PC-9 (cell line): Measurements from ENCODE around the gene LRMDA. TPM values are rescaled to one million over a fixed set of nuclear protein-coding genes. Genes with fewer than 3 reads are reported as not detected.

ENCODE experiments used
- BruUV-seq: library from RNA; stranded (reverse); fragments of 400-500 nt; replicated peaks from 2 replicates; lab custom pipeline; 2021; lab: Mats Ljungman, UMichigan
- CTCF ChIA-PET: fragments of 300-600 bp; sonication (Branson Sonifier 250); formaldehyde crosslinking; loops from one replicate; lab custom pipeline; 2022; ENCODE audit warnings: antibody characterized with exemption; lab: Charles Lee
- POLR2A ChIA-PET: fragments of 300-600 bp; sonication (Branson Sonifier 250); formaldehyde crosslinking; loops from one replicate; lab custom pipeline; 2022; ENCODE audit warnings: antibody characterized with exemption; ENCODE audit not compliant: unreplicated experiment; lab: Charles Lee
- DNase-seq, 2 experiments: peaks; one replicate each; pipeline versions ENCODE4 v3.0.0 to v3.0.0-alpha.2; 2015 to 2022; ENCODE audit warnings: mixed read lengths in 1 of 2
- H2AFZ ChIP-seq: fragments of 200-600 bp; sonication (generic); 2 replicates; pipeline ENCODE4 v1.8.1; 2017; ENCODE audit warnings: antibody characterized with exemption
- H3F3A ChIP-seq: fragments of 200-600 bp; sonication (generic); 2 replicates; pipeline ENCODE4 v1.8.1; 2017; ENCODE audit warnings: antibody characterized with exemption, mild to moderate bottlenecking, low read depth; ENCODE audit not compliant: insufficient read depth
- H3K27ac ChIP-seq: fragments of 200-600 bp; sonication (generic); 2 replicates; pipeline ENCODE4 v1.6.1; 2016; ENCODE audit warnings: mixed run types
- H3K27me3 ChIP-seq: fragments of 200-600 bp; sonication (generic); 2 replicates; pipeline ENCODE4 v1.6.1; 2016; ENCODE audit warnings: low read depth, mixed run types; ENCODE audit not compliant: insufficient read depth
- H3K36me3 ChIP-seq: fragments of 200-600 bp; sonication (generic); 2 replicates; pipeline ENCODE4 v1.6.1; 2016; ENCODE audit warnings: low read depth, mixed run types
- H3K4me1 ChIP-seq: fragments of 200-600 bp; sonication (generic); replicated peaks from 2 replicates; pipeline ENCODE4 v1.6.1; 2016; ENCODE audit warnings: mixed run types; ENCODE audit not compliant: insufficient read depth
- H3K4me2 ChIP-seq: fragments of 200-600 bp; sonication (generic); 2 replicates; pipeline ENCODE4 v1.6.1; 2017; ENCODE audit warnings: mixed run types
- H3K4me3 ChIP-seq: fragments of 200-600 bp; sonication (generic); 2 replicates; pipeline ENCODE4 v1.6.1; 2016; ENCODE audit warnings: mixed run types
- H3K79me2 ChIP-seq: fragments of 200-600 bp; sonication (generic); 2 replicates; pipeline ENCODE4 v1.6.1; 2017; ENCODE audit warnings: low read depth, mixed run types
- H3K9me2 ChIP-seq: fragments of 200-600 bp; sonication (generic); 2 replicates; pipeline ENCODE4 v1.8.1; 2017; ENCODE audit warnings: mild to moderate bottlenecking; ENCODE audit not compliant: insufficient read depth
- H3K9me3 ChIP-seq: fragments of 200-600 bp; sonication (generic); 2 replicates; pipeline ENCODE4 v1.8.1; 2016; ENCODE audit warnings: low read depth; ENCODE audit not compliant: insufficient read depth
- H4K20me1 ChIP-seq: fragments of 200-600 bp; sonication (generic); 2 replicates; pipeline ENCODE4 v1.8.1; 2017; ENCODE audit not compliant: insufficient read depth
- CTCF ChIP-seq: fragments of 200-600 bp; sonication (generic); conservative IDR thresholded peaks from 2 replicates; pipeline ENCODE4 v1.6.1; 2017; ENCODE audit warnings: mixed run types, antibody characterized with exemption, mild to moderate bottlenecking, moderate library complexity
- EZH2 ChIP-seq: fragments of 200-600 bp; sonication (generic); IDR thresholded peaks from 2 replicates; pipeline ENCODE4 v1.8.0; 2017; ENCODE audit warnings: antibody characterized with exemption, low read depth
- intact Hi-C: fragments of 100-400 bp; cut with micrococcal nuclease; formaldehyde crosslinking; loops from one replicate; pipeline ENCODE4 v1.10.0; 2022; ENCODE audit not compliant: unreplicated experiment
- total RNA-seq: library from RNA; stranded (reverse); gene quantifications from 2 replicates; pipeline ENCODE4 v1.2.3, GENCODE V29; 2021

Gene LRMDA
- total RNA-seq, 1 experiment from 2014 or later: not detected

DNA sequence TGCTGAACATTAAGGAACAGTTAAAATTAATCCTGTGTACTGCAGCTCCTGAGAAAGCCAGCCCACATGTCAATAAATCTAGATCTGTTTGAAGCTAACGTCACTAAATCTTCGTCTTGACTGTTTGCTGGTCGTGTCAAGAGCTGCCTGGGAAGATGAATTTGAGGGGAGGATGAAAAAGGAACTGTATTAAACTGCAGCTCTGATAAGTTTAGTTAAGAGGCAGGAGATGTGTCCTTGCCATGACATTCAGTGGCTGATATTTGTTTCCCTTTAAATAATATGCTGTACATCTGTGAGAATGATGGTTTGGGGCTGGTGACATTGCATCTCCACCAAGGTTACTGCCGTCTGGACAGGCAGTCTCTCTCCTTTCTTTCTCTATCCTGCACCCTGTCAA, 435.3 kb downstream of the LRMDA start:
- BruUV-seq: no TSS peak
- POLR2A ChIA-PET: no interaction called here
- Histone ChIP-seq H3K27ac (no peak overlapping the region), H3K27me3 (no peaks in the 10 kb centered on the region), H3K4me3 (no peak overlapping the region), H3K79me2 (no peaks in the 10 kb centered on the region), H3K4me1 (peaks cover 11% of the 10 kb centered on the region; the same call in 1 of the 2 replicates), H4K20me1 (no peaks in the 10 kb centered on the region), H3K36me3 (no peaks in the 10 kb centered on the region), H3K4me2 (no peak overlapping the region), H3K9me3 (no peaks in the 10 kb centered on the region), H3F3A (no peaks in the 10 kb centered on the region), H3K9me2 (no peaks in the 10 kb centered on the region), H2AFZ (no peak overlapping the region)
- CTCF ChIA-PET: no interaction called here
- no peak for TF ChIP-seq EZH2
- no peak for TF ChIP-seq CTCF
- no peak for DNase-seq
- intact Hi-C loops: no loop called here

DNA sequence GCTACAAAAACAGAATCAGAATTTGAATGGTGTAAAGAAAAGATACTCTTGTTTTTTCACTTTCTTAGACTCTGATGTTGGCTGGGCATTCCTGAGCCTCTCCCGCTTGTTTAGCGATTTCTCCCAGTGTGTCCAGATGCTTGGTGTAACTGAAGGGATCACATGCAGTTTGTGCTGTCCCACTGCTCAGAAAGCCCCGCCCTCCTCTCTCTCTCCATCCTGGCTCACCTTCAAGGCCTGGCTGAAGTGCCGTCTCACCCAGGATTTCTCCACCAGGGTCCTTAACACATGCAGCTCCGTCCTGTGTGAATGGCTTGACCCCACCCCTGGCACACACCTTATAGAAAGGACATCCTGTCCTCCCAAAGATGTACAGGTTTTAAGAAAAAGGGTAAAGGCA, 437.1 kb downstream of the LRMDA start:
- BruUV-seq: no TSS peak
- Histone ChIP-seq H3K79me2 (no peaks in the 10 kb centered on the region), H3K36me3 (no peaks in the 10 kb centered on the region), H3K9me2 (no peaks in the 10 kb centered on the region), H3K4me3 (no peak overlapping the region), H4K20me1 (no peaks in the 10 kb centered on the region), H3K4me1 (peaks cover 11% of the 10 kb centered on the region; the same call in 1 of the 2 replicates), H3F3A (no peaks in the 10 kb centered on the region), H3K27ac (no peak overlapping the region), H3K9me3 (no peaks in the 10 kb centered on the region), H3K27me3 (no peaks in the 10 kb centered on the region), H3K4me2 (no peak overlapping the region), H2AFZ (no peak overlapping the region)
- DNase-seq: no peak
- intact Hi-C loops: no loop called here
- CTCF ChIA-PET: no interaction called here
- no peak for TF ChIP-seq CTCF
- TF ChIP-seq EZH2: no peak
- POLR2A ChIA-PET: no interaction called here

GRCh38 chr10:75870039-75870645, 438.7 kb downstream of the LRMDA start:
- no peak for DNase-seq
- Histone ChIP-seq H3K4me1 (peaks cover 11% of the 10 kb centered on the region; the same call in 1 of the 2 replicates), H3K9me2 (no peaks in the 10 kb centered on the region), H3F3A (no peaks in the 10 kb centered on the region), H3K27me3 (no peaks in the 10 kb centered on the region), H3K4me3 (no peak overlapping the region), H3K36me3 (no peaks in the 10 kb centered on the region), H4K20me1 (no peaks in the 10 kb centered on the region), H3K9me3 (no peaks in the 10 kb centered on the region), H2AFZ (no peak overlapping the region), H3K27ac (no peak overlapping the region), H3K4me2 (no peak overlapping the region), H3K79me2 (no peaks in the 10 kb centered on the region)
- intact Hi-C loops: no loop called here
- no TSS peak for BruUV-seq
- TF ChIP-seq CTCF (no peak), EZH2 (no peak)
- ChIA-PET POLR2A (no interaction called here), CTCF (no interaction called here)
